H1 (cell line): ENCODE data around the gene HSPB1. TPM values are rescaled to one million over a fixed set of nuclear protein-coding genes. Genes with fewer than 3 reads are reported as not detected.

Source experiments
- CHD2 ChIP-seq: IDR thresholded peaks from 2 replicates; pipeline ENCODE4 v1.6.1; 2012; ENCODE audit warnings: low read length, improper control_type of control experiment
- CHD7 ChIP-seq: fragments of 300-600 bp; sonication (generic); IDR thresholded peaks from 2 replicates; pipeline ENCODE4 v1.7.1; 2012; ENCODE audit warnings: low read length, moderate library complexity, mild to moderate bottlenecking, inconsistent platforms; ENCODE audit not compliant: insufficient replicate concordance
- CREB1 ChIP-seq: IDR thresholded peaks from 2 replicates; pipeline ENCODE4 v1.6.1; 2012; ENCODE audit warnings: inconsistent platforms
- EGR1 ChIP-seq: IDR thresholded peaks from 2 replicates; pipeline ENCODE4 v1.6.1; 2011; ENCODE audit warnings: low read depth, low read length, borderline replicate concordance
- FOSL1 ChIP-seq: IDR thresholded peaks from 2 replicates; pipeline ENCODE4 v1.6.1; 2011; ENCODE audit warnings: mild to moderate bottlenecking, low read depth, low read length, moderate library complexity; ENCODE audit not compliant: insufficient read depth
- JUN ChIP-seq: IDR thresholded peaks from 2 replicates; pipeline ENCODE4 v1.6.1; 2011; ENCODE audit warnings: low read depth, mild to moderate bottlenecking, improper control_type of control experiment, low read length
- SAP30 ChIP-seq: fragments of 300-600 bp; sonication (generic); IDR thresholded peaks from 2 replicates; pipeline ENCODE4 v1.7.1; 2012; ENCODE audit warnings: low read length, moderate library complexity, mild to moderate bottlenecking, inconsistent platforms; ENCODE audit not compliant: insufficient read depth, insufficient replicate concordance
- SP1 ChIP-seq: IDR thresholded peaks from 2 replicates; pipeline ENCODE4 v1.6.1; 2011; ENCODE audit warnings: low read depth, low read length
- YY1 ChIP-seq: IDR thresholded peaks from 2 replicates; pipeline ENCODE4 v1.6.1; 2011; ENCODE audit warnings: low read depth, mild to moderate bottlenecking, low read length
- ZNF274 ChIP-seq: IDR thresholded peaks from 2 replicates; pipeline ENCODE4 v1.7.0; 2012; ENCODE audit warnings: low read length, borderline replicate concordance; ENCODE audit errors: extremely low read depth
- polyA plus RNA-seq, 7 experiments: library from polyadenylated mRNA; depleted of rRNA in 3 of 7; stranded (reverse) in 5 of 7; unstranded in 2 of 7; fragments of >200 nt in 5 of 7; fragments of 200-250 nt in 2 of 7; gene quantifications; 1 replicate in 5 of 7; 2 replicates in 1 of 7; 4 replicates in 1 of 7; pipeline versions ENCODE4 v1.2.1 to v1.2.3, GENCODE V29; 2011 to 2013; ENCODE audit warnings: missing spikeins in 2 of 7, mixed read lengths in 2 of 7
- total RNA-seq: library from RNA; stranded (reverse); fragmentation: NEBNext Ultra II Directional; extraction: Animal tissue kit (Norgen Biotek cat#: 25700); gene quantifications from 2 replicates; pipeline ENCODE4 v1.2.1, GENCODE V29; 2021
- TF ChIP-seq, protein P1 (sequence below): IDR thresholded peaks from 2 replicates; pipeline ENCODE4 v1.6.1; 2012; ENCODE audit warnings: inconsistent platforms

HSPB1 gene
- total and polyA plus RNA-seq, 2 of the 8 experiments (the other 6 are each of a cell fraction or from before 2014, with no cell fraction given) = 165 to 254 TPM

- TF ChIP-seq CHD7 (no peak), CREB1 (peak; percentile 74), CHD2 (no peak), SP1 (0 out of 2 replicates have a peak, but pooled peaks have one; percentile 16), EGR1 (no peak), JUN (peak; percentile 60; the same call in 1 of the 2 replicates), ZNF274 (no peak), YY1 (no peak), SAP30 (no peak), FOSL1 (no peak)
- TF ChIP-seq, protein P1, sequence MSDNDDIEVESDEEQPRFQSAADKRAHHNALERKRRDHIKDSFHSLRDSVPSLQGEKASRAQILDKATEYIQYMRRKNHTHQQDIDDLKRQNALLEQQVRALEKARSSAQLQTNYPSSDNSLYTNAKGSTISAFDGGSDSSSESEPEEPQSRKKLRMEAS = peak; percentile 43; the same call in 1 of the 2 replicates
Observed at GRCh38 chr7:76294344-76295024, 8.0 kb upstream of the HSPB1 start (continued).
